AG09319 (cell line): Measurements from ENCODE around the gene CD72.

Experiments used
- DNase-seq: peaks from one replicate; pipeline ENCODE4 v3.0.0-alpha.2; 2010; ENCODE audit warnings: low read depth; ENCODE audit errors: extremely low read depth
- CTCF ChIP-seq: IDR thresholded peaks from 2 replicates; pipeline ENCODE4 v1.5.1; 2011; ENCODE audit warnings: low read depth, mild to moderate bottlenecking, inconsistent platforms, low read length, moderate library complexity

The CD72 gene

DNA sequence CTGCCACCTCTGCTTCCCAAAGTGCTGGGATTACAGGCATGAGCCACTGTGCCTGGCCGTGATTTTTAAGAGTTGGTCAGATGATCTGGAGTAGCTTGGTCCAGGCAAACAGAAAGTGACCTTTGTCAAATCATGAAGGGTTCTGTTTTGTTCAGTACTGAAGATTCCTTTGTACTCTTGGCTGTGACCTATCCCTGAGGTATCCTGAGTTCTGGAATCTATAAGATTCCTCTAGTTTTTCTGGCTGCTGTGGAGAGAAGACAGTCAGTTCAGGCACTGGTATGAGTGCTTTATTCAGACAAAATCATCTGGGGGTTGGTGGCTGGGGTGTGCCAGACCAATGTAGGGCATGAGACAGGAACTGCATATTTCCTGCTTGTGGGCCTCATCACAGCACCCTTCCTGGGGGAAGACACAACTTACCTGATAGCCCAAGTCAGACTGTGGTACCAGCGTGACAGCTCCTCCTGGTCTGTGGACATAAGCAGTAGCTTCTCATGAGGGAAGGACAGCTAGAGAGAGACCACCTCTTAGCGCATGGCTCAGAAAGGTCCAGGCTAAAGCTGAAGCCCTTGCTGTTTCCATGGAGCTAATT, 43.6 kb upstream of the CD72 start:
- no peak for TF ChIP-seq CTCF
- DNase-seq = no peak

GRCh38 chr9:35660966-35661415, 42.8 kb upstream of the CD72 start:
- no peak for DNase-seq
- TF ChIP-seq CTCF = peak; percentile 65

GRCh38 chr9:35659340-35659739, 41.1 kb upstream of the CD72 start:
- no peak for DNase-seq

GRCh38 chr9:35658968-35659220, 40.7 kb upstream of the CD72 start:
- TF ChIP-seq CTCF = no peak
- DNase-seq = no peak

More at GRCh38 chr9:35659340-35659739, 41.1 kb upstream of the CD72 start:
- TF ChIP-seq CTCF = no peak

DNA sequence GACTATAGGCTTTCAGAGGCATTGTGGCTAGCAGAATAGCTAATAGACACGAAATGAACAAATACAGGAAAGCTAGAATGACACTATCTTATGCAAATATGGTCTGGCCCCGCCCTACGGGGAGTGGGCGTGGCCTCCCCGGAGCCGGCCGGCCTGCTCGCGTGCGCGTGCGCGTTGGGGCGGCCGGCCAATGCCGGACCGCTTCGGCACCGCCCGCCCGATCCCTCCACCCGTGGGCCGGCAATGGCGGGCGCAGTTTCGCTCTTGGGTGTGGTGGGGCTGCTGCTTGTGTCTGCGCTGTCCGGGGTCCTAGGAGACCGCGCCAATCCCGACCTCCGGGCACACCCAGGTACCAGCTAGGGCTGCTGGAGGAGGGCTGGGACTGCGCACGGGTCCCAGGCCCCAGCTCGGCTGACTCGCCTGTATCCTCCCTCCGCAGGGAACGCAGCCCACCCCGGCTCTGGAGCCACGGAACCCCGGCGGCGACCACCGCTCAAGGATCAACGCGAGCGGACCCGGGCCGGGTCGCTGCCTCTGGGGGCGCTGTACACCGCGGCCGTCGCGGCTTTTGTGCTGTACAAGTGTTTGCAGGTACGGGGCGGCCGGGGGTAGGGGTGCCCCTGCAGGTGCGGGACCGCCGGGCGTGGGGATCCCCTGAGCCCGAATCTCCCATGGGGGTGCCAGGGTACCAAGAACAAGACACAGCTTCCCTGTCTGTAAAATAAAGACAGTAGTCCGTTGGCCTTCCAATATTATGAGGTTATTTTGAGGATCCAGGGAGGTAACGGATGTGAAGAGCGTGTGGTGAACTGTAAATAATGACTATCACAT, 40.1 kb upstream of the CD72 start, which contains the start of gene CCDC107:
Gene CCDC107 (plus strand): TSS at position 156 of the 831 bp plus-strand sequence. CDS start 88 bp downstream, at position 244.
- DNase-seq = peak; percentile 73
- TF ChIP-seq CTCF = peak; percentile 44

GRCh38 chr9:35657546-35658136, 39.4 kb upstream of the CD72 start, which contains the start of gene RMRP:
TSS of gene RMRP (minus strand) at chr9:35658019.
- TF ChIP-seq CTCF = no peak
- DNase-seq = peak; percentile 100
